SK-MEL-5 (cell line): ENCODE data around the gene SLC22A31. TPM values are rescaled to one million over a fixed set of nuclear protein-coding genes. Genes with fewer than 3 reads are reported as not detected.
"Not testable (repeated sequence)": the region's sequence is repeated elsewhere in the genome, so short reads cannot be mapped to it uniquely, and the experiment has no call there.

Experiments used
- DNase-seq: peaks from one replicate; pipeline ENCODE4 v3.0.0-alpha.2; 2016; ENCODE audit warnings: low read depth, low spot score
- in situ Hi-C: cut with HindIII; loops from 2 replicates; pipeline ENCODE4 v1.10.0; 2016; ENCODE audit warnings: low sequenced_read_pairs, high pct_unique_total_duplicates, low pct_unique_long_range_greater_than_20kb
- polyA plus RNA-seq, 2 experiments: library from polyadenylated mRNA; depleted of rRNA; stranded (reverse); fragments of >200 nt; gene quantifications; 2 replicates each; pipeline ENCODE4 v1.2.3, GENCODE V29; 2015
- total RNA-seq: library from RNA; depleted of rRNA; stranded (reverse); fragments of >200 nt; shearing (Covaris generic); gene quantifications from 2 replicates; pipeline ENCODE4 v1.2.3, GENCODE V29; 2014; rRNA removed

The SLC22A31 gene
- total RNA-seq = 0.77 TPM in 1 of 2 replicates, not detected in the other
- polyA plus RNA-seq (2015; cell fraction: cytosol; rRNA removed) = 0.19 and 0.34 TPM in 2 replicates
- 13.8 and 14.7 TPM in 2 replicates for polyA plus RNA-seq (2015; cell fraction: nucleus; rRNA removed)

- DNase-seq = no peak
- in situ Hi-C loops = no loop called here
Measured at GRCh38 chr16:89200124-89200849, at the start of gene SLC22A31. Gene SLC22A31 (minus strand): TSS chr16:89200537. CDS start chr16:89200501, 36 bp downstream.

GRCh38 chr16:89248196-89248982 lies 48.1 kb upstream of the SLC22A31 start:
- DNase-seq = no peak
- in situ Hi-C loops = no loop called here

GRCh38 chr16:89247734-89248075 lies 47.4 kb upstream of the SLC22A31 start:
- DNase-seq, in situ Hi-C loops: not testable (repeated sequence)

- in situ Hi-C loops = no loop called here
- DNase-seq = peak; percentile 50
Measured at GRCh38 chr16:89246903-89247733, 46.8 kb upstream of the SLC22A31 start.

GRCh38 chr16:89246383-89246902 lies 46.1 kb upstream of the SLC22A31 start:
- in situ Hi-C loops = no loop called here
- no peak for DNase-seq

GRCh38 chr16:89244754-89245153 lies 44.4 kb upstream of the SLC22A31 start:
- in situ Hi-C loops = no loop called here
- DNase-seq = no peak

GRCh38 chr16:89244264-89244663 lies 43.9 kb upstream of the SLC22A31 start:
- DNase-seq, in situ Hi-C loops: not testable (repeated sequence)

- DNase-seq = no peak
- in situ Hi-C loops = no loop called here
Measured at GRCh38 chr16:89243664-89244063, 43.3 kb upstream of the SLC22A31 start.

- DNase-seq = no peak
- in situ Hi-C loops = no loop called here
Measured at GRCh38 chr16:89242795-89243200, 42.5 kb upstream of the SLC22A31 start.

GRCh38 chr16:89241187-89242007 lies 41.1 kb upstream of the SLC22A31 start:
- in situ Hi-C loops = no loop called here
- DNase-seq = peak; percentile 72

- in situ Hi-C loops = no loop called here
- no peak for DNase-seq
Measured at GRCh38 chr16:89237733-89238132, 37.4 kb upstream of the SLC22A31 start.

GRCh38 chr16:89233678-89234490 lies 33.5 kb upstream of the SLC22A31 start:
- in situ Hi-C loops = no loop called here
- DNase-seq = no peak

GRCh38 chr16:89232107-89232506 lies 31.8 kb upstream of the SLC22A31 start:
- in situ Hi-C loops = no loop called here
- no peak for DNase-seq

GRCh38 chr16:89230255-89230654 lies 29.9 kb upstream of the SLC22A31 start:
- in situ Hi-C loops = no loop called here
- DNase-seq = no peak

GRCh38 chr16:89224665-89225064 lies 24.3 kb upstream of the SLC22A31 start:
- DNase-seq = no peak
- in situ Hi-C loops = no loop called here

- in situ Hi-C loops = no loop called here
- no peak for DNase-seq
Measured at GRCh38 chr16:89222931-89223330, 22.6 kb upstream of the SLC22A31 start.
